A549 treated with CpdA at 1 μM for 4 hours (cell line): ENCODE measurements around the gene BRD2. TPM values are rescaled to one million over a fixed set of nuclear protein-coding genes. Genes with fewer than 3 reads are reported as not detected.

Experiments used
- total RNA-seq: library from RNA; stranded (reverse); fragments of 200-300 nt; extraction: Qiagen RNA extraction; gene quantifications from 5 replicates; pipeline ENCODE4 v1.2.3, GENCODE V29; 2022; ENCODE audit warnings: low read depth

BRD2 gene
- total RNA-seq = 135 to 175 TPM (median 143 TPM) in 5 replicates

DNA sequence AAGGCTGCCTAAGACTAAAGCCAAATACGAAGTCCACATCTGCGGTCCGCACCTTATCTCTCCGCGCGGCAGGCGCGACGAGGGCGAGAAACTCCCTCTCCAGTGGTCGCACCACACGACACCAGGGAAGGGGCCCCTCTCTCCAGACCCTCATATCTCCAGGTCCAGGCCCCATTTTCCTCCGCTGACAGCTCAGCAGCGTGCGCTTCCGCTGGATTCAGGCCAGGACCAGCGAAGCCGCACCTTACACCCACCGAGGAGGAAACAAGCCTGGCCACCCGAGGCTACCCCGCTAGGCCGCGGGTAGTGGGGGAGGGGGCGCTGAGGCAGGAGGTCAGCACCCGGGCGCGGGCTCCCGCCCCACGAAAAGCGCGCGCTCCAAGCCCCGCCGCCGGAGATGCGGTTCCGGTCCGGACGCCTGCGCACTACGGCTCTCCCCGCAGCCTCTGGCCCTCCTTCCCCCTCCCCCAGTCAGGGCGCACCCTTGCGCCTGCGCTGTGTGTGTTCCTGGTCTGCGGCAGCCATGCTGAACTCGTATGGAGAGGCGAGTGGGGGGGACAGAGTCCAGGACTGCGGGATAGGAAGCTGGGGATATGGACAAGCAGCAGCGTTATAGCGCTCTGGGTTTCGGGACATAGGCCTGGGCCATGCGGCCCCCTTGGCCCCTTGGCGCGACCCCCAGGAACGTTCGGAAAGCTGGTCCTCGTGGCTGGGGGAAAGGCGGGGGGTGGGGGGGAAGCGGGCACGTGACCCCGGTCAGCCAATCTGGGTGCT, at the start of gene BRD2:
Gene BRD2 (plus strand): TSS at position 502 of the 774 bp plus-strand sequence. CDS start 4,305 bp downstream, outside the sequence.

DNA sequence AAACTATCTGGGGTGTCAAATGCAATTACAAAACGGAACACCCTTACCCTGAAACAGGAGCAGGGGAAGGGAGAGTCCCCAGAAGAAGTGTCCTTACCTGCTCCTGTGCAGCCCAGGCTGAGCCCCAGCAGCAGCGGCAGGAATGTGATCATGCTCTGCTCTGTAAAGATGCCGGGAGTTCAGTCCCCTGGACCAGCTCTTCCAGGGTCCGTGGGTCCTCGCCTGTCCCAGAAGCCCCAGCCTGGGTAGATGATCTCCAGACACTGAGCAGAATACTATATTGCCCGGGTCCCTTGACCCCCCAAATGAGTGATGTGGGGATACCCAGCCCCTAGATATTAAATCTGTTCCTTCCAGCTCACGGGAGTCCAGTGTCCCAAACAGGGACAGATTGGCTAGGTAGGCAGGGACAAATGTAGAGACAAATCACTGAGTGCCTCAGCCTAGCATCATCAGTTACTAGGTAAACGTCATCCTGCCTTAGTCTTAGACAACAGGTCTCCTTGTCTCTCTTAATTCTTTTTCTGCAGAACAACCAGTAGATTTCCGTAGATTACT, 27.7 kb upstream of the BRD2 start, which contains the start of gene HLA-DMB:
Gene HLA-DMB (minus strand): TSS at position 373 of the 558 bp plus-strand sequence. CDS start 221 bp downstream, at position 152.

DNA sequence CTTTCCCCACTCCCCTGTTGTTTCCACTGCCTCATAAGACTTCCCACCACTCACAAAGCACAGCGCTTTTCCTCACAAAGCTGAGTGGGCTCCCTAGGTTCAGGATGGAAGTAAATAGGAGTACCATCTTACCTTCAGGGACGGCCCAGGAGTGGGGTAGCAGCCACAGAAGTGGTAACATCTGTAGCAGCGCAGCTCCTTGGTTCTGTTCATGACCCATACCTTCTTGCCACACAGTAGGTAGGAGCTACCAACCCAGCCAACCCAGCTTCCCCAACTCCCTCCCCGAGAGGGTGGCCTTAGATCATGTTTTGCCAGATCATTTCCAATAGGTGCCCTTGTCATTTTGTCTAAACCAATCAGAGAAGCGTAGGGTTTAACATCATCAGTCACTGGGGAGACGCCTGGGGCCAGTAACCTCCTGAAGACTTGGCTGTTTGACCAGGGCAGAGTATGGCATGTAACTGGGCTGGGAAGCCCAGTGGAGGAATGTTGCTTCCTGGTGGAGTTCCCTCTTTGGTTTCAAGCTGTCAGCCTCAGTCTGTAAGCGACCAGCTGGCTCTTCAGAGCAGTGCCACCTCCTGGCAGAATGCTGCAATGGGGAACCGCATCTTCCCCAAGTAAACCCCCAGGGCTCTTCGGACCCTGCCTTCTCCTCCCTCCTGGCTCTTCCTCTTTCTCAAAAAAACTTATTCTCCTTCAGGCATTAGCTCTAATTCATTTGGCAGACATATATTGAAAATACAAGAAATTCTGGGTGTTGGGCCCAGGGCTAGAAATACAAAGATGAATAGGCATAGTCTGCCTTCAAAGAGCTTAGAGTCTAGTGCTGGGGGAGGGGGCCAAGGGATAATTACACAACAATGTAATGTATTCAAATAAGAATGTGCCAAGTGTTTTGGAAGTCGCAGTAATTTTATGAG, 15.3 kb upstream of the BRD2 start, which contains the start of gene HLA-DMA:
Gene HLA-DMA (minus strand): TSS at position 281 of the 923 bp plus-strand sequence. CDS start 61 bp downstream, at position 220.

DNA sequence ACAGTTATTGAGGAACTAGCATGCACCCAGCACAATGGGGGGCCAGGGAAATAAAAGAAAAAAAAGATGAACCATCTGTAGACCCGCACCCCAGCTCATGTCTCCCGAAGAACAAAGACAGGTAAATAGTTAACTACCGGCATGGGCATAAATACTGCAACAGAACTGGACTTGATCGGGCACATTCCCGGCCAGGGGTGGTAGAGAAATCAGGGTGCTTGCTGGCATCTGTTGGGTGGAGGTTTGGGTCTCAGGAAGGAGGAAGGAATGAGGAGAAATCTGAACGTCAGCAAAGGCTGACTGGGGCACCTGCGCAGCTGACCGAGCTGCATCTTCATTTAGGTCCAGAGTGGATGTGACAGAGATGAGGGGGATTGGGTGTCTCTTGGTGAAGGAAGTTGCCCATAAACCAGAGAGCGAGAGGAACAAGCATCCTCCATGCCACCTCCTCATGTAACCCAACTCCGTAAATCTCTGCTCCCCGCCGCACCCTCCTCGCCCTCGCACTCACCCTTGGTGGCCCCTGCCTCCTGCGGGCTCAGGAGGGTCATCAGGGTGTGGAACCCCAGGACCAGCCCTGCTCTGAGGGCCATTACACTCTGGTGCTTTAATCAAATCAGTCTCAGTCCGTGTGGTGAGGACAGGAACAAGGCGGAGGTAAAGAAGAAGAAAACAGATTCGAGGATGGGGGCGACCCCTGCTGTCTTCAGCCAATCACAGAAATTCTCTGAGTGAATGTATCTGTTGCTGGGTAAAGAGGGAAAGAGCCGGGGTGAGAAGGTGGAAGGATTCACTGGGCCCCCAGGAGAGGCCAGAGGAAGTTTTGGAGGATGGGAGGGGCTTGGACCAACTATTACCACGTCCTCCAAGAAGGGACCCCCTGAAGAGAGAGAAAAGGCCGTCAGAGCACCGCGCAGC, 40.8 kb downstream of the BRD2 start, which contains the start of gene HLA-DOA:
Gene HLA-DOA (minus strand): TSS at position 648 of the 918 bp plus-strand sequence.

Other genes starting within 250 kb of the BRD2 start
- not detected in 5 replicates for gene HLA-DQA2, start 227.2 kb upstream of the BRD2 start, total RNA-seq
- gene HLA-DQB2, start 205.1 kb upstream of the BRD2 start, total RNA-seq = not detected in 5 replicates
- 0.10 to 0.29 TPM (median 0.22 TPM) in 3 of 5 replicates, not detected in the others for gene HLA-DOB, start 151.6 kb upstream of the BRD2 start, total RNA-seq
- gene TAP2, start 129.9 kb upstream of the BRD2 start, total RNA-seq = 15.5 to 24.9 TPM (median 20.7 TPM) in 5 replicates
- gene PSMB8, start 124.5 kb upstream of the BRD2 start, total RNA-seq = 18.8 to 23.8 TPM (median 19.6 TPM) in 5 replicates
- 32.7 to 36.3 TPM (median 35.2 TPM) in 5 replicates for gene TAP1, start 114.9 kb upstream of the BRD2 start, total RNA-seq
- 15.7 to 22.6 TPM (median 17.9 TPM) in 5 replicates for gene PSMB9, start 114.4 kb upstream of the BRD2 start, total RNA-seq
- gene HLA-DMB, start 27.6 kb upstream of the BRD2 start, total RNA-seq = 0.96 to 2.3 TPM (median 1.8 TPM) in 5 replicates
- gene HLA-DMA, start 15.5 kb upstream of the BRD2 start, total RNA-seq = 2.4 to 3.8 TPM (median 3.0 TPM) in 5 replicates
- gene HLA-DOA, start 41.0 kb downstream of the BRD2 start, total RNA-seq = not detected in 5 replicates
- not detected in 5 replicates for gene HLA-DPA1, start 105.1 kb downstream of the BRD2 start, total RNA-seq
- gene HLA-DPB1, start 107.4 kb downstream of the BRD2 start, total RNA-seq = not detected in 5 replicates
- gene COL11A2, start 223.9 kb downstream of the BRD2 start, total RNA-seq = 0.76 to 1.2 TPM (median 0.82 TPM) in 5 replicates
- gene RXRB, start 232.1 kb downstream of the BRD2 start, total RNA-seq = 17.7 to 24.3 TPM (median 22.1 TPM) in 5 replicates
- gene SLC39A7, start 232.3 kb downstream of the BRD2 start, total RNA-seq = 115 to 124 TPM (median 121 TPM) in 5 replicates
- 13.2 to 15.8 TPM (median 14.3 TPM) in 5 replicates for gene HSD17B8, start 236.1 kb downstream of the BRD2 start, total RNA-seq
- gene RING1, start 239.9 kb downstream of the BRD2 start, total RNA-seq = 18.0 to 27.4 TPM (median 24.9 TPM) in 5 replicates